ENCODE measurements around the gene LTN1.
"Not testable (repeated sequence)": the region's sequence is repeated elsewhere in the genome, so short reads cannot be mapped to it uniquely, and the experiment has no call there.

The LTN1 gene, protein sequence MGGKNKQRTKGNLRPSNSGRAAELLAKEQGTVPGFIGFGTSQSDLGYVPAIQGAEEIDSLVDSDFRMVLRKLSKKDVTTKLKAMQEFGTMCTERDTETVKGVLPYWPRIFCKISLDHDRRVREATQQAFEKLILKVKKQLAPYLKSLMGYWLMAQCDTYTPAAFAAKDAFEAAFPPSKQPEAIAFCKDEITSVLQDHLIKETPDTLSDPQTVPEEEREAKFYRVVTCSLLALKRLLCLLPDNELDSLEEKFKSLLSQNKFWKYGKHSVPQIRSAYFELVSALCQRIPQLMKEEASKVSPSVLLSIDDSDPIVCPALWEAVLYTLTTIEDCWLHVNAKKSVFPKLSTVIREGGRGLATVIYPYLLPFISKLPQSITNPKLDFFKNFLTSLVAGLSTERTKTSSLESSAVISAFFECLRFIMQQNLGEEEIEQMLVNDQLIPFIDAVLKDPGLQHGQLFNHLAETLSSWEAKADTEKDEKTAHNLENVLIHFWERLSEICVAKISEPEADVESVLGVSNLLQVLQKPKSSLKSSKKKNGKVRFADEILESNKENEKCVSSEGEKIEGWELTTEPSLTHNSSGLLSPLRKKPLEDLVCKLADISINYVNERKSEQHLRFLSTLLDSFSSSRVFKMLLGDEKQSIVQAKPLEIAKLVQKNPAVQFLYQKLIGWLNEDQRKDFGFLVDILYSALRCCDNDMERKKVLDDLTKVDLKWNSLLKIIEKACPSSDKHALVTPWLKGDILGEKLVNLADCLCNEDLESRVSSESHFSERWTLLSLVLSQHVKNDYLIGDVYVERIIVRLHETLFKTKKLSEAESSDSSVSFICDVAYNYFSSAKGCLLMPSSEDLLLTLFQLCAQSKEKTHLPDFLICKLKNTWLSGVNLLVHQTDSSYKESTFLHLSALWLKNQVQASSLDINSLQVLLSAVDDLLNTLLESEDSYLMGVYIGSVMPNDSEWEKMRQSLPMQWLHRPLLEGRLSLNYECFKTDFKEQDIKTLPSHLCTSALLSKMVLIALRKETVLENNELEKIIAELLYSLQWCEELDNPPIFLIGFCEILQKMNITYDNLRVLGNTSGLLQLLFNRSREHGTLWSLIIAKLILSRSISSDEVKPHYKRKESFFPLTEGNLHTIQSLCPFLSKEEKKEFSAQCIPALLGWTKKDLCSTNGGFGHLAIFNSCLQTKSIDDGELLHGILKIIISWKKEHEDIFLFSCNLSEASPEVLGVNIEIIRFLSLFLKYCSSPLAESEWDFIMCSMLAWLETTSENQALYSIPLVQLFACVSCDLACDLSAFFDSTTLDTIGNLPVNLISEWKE (N-terminal part only)

DNA sequence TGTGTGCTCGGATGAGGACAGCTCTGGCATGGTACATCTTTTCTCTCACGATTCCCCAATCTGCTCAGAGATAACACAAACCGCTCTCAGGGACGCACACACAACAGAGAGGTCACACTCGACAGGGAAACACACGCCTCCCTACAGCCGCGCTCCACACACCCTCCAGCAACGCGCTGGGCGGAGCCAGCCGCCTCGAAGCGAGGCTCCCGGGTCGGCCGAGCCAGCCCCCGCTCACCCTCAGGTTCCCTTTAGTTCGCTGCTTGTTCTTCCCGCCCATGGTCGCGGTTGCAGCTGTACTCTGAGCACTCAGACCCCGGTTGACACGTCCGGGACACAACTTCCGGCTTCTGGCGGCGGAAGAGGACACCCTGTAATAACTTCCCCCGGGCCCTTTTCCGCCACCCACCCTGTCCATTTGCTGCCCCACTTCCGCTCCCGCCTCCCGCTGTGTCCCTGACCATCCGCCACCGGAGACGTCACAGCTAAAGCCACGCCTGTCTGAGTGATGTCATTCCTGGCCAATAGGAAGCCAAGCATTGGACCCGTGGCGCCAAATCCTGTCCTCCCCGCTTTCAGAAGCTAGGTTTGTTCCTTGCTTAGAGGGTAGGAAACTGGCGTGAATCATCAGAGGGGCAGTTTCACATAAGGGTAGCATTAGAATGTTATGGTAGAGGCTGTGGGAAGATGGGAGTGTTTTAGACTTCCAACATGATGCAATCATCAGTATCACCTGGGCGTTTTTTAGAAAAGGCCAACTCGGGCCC lies at the start of gene LTN1:
LTN1 (minus strand) TSS at position 352 of the 767 bp plus-strand sequence; CDS start at position 280, 72 bp downstream.
- peak; percentile 98 for DNase-seq (ENCODE audit: low read depth, low spot score)
- peak within 1 kb of the TSS; percentile 84 for H3K27ac ChIP-seq

DNA sequence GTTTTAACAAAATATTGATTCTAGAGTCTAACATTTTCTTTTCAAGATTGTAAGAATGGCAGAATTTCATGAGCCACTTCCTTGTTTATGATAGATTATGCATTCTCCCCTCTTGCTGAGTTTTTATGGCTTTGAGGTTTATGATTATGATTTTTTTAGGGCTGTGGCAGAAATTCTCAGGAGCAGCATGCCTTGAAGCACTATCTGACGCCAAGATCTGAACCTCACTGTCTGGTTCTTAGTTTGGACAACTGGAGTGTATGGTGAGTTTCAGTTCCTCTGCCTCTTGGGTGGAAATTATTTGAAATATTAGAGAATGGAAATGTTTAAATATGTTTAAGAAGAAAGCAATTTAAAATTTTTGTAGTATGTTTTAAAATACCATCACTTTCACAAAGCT lies 42.0 kb upstream of the LTN1 start:
- no peak for DNase-seq (ENCODE audit: low read depth, low spot score)
- no peak overlapping the region for H3K27ac ChIP-seq

GRCh38 chr21:29033871-29034270 lies 41.2 kb upstream of the LTN1 start:
- no peak for DNase-seq (ENCODE audit: low read depth, low spot score)

DNA sequence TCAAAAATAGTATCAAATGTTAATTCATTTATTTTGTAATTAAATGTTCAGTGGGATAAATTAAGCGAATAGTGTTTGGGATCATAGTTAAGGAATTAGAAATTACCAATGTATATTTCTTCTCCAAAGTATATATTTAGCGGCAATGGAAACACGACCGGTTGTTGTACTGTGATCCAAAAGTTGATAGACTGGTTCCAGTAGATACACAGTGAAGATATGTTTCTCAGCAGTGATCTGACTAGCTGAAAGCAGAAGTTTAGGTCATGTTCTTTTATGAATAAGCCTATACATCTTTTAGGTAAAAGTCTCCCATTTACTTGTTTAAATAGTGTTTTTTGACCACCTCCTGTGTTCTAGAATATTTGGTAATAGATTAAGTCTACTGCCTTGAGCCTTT lies 40.6 kb upstream of the LTN1 start:
- DNase-seq (ENCODE audit: low read depth, low spot score): no peak
- H3K27ac ChIP-seq: no peak overlapping the region

More at GRCh38 chr21:29033871-29034270, 41.2 kb upstream of the LTN1 start:
- H3K27ac ChIP-seq: no peak overlapping the region

DNA sequence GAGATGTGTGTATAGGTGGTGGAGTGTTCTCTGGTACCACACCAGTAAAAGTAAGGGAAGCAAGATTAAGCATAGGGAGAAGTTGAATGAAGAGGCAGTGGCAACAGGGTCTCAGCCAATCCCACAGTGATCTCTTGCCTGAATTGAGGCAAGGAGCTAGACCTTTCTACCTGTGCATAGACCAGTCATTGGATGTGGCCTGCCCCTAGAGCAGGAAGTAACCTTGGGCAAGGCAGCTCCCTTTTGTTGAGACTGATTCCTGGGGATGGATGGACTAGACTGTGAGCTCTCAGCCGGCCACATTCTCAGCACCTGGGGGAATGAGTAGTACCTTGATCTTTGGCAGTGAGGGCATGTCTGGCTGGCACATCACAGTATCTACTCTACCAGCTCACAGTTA lies 38.2 kb upstream of the LTN1 start:
- DNase-seq (ENCODE audit: low read depth, low spot score): no peak
- H3K27ac ChIP-seq: no peak overlapping the region

- DNase-seq (ENCODE audit: low read depth, low spot score): no peak
Measured at GRCh38 chr21:29029524-29029923, 36.8 kb upstream of the LTN1 start.

DNA sequence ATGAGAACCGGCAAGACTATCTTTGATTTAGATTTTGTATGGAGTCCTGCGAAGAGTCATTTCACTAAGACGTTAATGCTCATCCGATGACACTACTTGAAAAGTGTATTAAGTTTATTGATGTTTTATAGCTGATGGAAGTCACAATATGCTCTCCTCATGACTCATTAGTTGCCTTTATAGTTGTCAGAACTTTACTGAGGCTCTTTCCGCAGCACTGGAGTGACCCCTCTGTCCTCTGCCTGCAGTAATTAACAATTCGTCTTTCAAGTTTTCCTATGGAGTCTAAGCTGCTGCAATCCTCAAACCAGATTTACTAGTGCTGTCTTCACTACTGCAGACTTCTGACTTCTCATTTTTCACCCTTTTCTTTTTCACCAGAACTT lies 32.6 kb upstream of the LTN1 start:
- no peak for DNase-seq (ENCODE audit: low read depth, low spot score)

More at GRCh38 chr21:29029524-29029923, 36.8 kb upstream of the LTN1 start:
- H3K27ac ChIP-seq: no peak overlapping the region

GRCh38 chr21:29024474-29025327 lies 32.0 kb upstream of the LTN1 start, which contains the start of gene USP16:
Gene USP16 (plus strand): TSS chr21:29024668. CDS start chr21:29027914, 3,246 bp downstream.
- peak; percentile 97 for DNase-seq (ENCODE audit: low read depth, low spot score)

More for the DNA sequence above, 32.6 kb upstream of the LTN1 start:
- peak overlapping the region; percentile 89 for H3K27ac ChIP-seq

DNA sequence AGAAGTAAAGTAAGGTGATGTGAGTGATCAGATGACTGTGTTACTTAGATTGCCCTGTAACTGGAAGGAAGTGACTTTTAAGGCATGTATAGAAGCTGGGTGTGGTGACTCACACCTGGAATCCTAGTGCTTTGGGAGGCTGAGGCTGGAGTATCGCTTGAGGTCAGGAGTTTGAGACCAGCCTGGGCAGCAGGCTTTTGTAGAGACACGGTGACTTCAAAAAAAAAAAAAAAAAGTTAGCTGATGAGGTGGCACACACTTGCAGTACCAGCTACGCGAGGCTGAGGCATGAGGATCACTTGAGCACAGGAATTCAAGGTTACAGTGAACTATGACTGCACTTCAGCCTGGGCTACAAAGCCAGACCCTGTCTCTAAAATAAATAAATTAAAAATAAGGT lies 29.5 kb upstream of the LTN1 start:
- DNase-seq (ENCODE audit: low read depth, low spot score): no peak
- H3K27ac ChIP-seq: peak overlapping the region; percentile 8

More at GRCh38 chr21:29024474-29025327, 32.0 kb upstream of the LTN1 start, which contains the start of gene USP16:
- peak within 1 kb of the TSS; percentile 89 for H3K27ac ChIP-seq

GRCh38 chr21:29018540-29018939 lies 25.9 kb upstream of the LTN1 start:
- no peak for DNase-seq (ENCODE audit: low read depth, low spot score)
- peak overlapping the region; percentile 53 for H3K27ac ChIP-seq

DNA sequence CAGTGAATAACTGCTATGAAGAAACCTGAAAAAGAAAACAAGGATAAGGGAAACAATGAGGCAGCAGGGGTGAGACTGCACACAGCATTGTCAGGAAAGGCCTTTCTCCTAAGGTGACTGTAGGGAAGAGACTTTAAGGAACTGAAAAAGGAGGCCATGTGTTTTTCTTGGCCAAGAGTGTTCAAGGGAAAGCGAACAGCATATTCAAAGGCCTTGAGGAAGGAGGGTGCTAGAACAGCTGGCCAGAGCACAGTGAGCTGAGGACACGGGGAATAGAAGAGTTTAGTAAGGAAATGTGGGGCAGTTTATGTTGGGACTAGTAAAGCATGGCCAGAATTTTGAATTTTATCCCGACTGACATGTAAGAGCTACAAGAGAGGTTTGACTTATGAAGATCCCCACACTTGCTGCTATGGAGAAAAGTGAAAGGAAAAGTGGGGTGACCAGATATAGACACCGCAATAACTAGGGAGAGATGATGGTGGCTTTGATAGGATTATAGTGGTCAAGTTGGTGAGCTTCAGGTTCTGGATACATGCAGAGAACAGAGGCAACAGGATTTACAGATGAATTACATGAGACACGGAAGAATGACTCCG lies 25.1 kb upstream of the LTN1 start:
- DNase-seq (ENCODE audit: low read depth, low spot score): no peak
- no peak overlapping the region for H3K27ac ChIP-seq

DNA sequence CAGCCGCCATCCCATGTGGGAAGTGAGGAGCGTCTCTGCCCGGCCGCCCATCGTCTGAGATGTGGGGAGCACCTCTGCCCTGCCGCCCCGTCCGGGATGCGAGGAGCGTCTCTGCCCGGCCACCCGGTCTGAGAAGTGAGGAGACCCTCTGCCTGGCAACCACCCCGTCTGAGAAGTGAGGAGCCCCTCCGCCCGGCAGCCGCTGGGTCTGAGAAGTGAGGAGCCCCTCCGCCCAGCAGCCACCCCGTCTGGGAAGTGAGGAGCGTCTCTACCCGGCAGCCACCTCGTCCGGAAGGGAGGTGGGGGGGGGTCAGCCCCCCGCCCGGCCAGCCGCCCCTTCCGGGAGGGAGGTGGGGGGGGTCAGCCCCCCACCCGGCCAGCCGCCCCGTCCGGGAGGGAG lies 18.6 kb upstream of the LTN1 start:
- DNase-seq (ENCODE audit: low read depth, low spot score); H3K27ac ChIP-seq: not testable (repeated sequence)

GRCh38 chr21:29008367-29008766 lies 15.7 kb upstream of the LTN1 start:
- no peak overlapping the region for H3K27ac ChIP-seq
- DNase-seq (ENCODE audit: low read depth, low spot score): no peak

DNA sequence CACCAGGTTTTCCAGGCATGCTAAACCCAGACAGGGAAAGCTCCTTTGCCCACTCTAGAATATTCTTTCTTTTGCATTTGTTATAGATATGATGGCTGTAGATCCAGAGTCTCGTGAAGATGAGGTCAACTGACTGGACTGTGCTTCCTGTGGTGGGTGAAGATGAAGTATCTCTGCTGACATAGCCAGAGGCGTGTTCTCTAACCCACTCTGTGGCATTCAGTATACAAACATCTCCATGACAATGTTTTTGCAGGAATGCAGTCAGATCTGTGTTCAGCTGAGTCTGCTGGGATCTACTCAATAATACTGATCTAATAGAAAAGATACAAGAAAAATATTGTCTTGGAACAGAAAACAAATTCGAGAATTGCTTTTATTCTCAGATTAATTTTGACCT lies 15.1 kb upstream of the LTN1 start:
- no peak overlapping the region for H3K27ac ChIP-seq
- no peak for DNase-seq (ENCODE audit: low read depth, low spot score)

- H3K27ac ChIP-seq: no peak overlapping the region
- DNase-seq (ENCODE audit: low read depth, low spot score): no peak
Measured at GRCh38 chr21:29007135-29007534, 14.5 kb upstream of the LTN1 start.

DNA sequence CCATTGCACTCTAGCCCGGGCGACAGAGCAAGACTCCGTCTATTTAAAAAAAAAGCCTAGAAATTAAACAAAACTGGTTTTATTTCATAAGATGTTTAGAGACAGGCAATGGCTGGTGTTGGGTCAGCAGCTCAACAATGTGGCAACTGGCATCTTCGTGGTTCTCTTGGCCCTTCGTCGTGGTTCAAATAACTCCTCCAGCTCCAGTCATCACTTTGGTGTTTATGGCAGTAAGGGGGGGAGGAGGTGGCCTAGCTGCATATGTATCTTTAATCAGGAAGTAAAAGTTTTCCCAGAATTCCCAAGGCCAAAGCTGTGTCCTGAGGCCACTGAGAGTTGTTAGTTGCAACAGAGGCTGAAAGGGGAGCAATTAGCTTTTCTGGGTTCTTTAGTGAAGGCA lies 13.0 kb upstream of the LTN1 start:
- H3K27ac ChIP-seq: no peak overlapping the region
- DNase-seq (ENCODE audit: low read depth, low spot score): no peak

- H3K27ac ChIP-seq: peak overlapping the region; percentile 79
- DNase-seq (ENCODE audit: low read depth, low spot score): peak; percentile 83
Measured at GRCh38 chr21:29002442-29003144, 9.9 kb upstream of the LTN1 start.

DNA sequence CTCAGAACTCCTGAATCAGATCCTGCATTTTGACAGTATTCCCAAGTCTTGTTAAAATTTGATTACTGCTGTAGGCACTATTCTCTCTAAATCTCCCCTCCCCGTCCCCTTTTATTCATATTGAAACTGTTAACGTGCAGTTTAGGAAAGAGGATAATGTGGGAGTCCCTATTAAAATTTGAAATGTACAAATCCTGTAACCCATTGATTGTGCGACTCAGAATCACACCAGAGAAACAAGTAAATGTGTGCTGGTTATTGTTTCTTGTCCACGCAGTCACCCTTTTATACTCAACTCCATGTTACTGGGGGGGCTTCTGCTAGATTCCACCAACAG lies 584 bp upstream of the LTN1 start:
- DNase-seq (ENCODE audit: low read depth, low spot score): no peak
- H3K27ac ChIP-seq: peak overlapping the region; percentile 84
